Ishikawa (cell line): ENCODE results near the gene BMPR1B.

ENCODE experiments used
- CEBPB ChIP-seq: IDR thresholded peaks from 2 replicates; pipeline ENCODE4 v1.6.1; 2012
- CREB1 ChIP-seq: IDR thresholded peaks from 2 replicates; pipeline ENCODE4 v1.6.1; 2012; ENCODE audit warnings: low read depth
- EGR1 ChIP-seq: IDR thresholded peaks from 2 replicates; pipeline ENCODE4 v1.6.1; 2012
- EP300 ChIP-seq: IDR thresholded peaks from 2 replicates; pipeline ENCODE4 v1.6.1; 2012; ENCODE audit warnings: borderline replicate concordance
- FOXM1 ChIP-seq: IDR thresholded peaks from 2 replicates; pipeline ENCODE4 v1.6.1; 2012; ENCODE audit warnings: low read depth, borderline replicate concordance
- RAD21 ChIP-seq: IDR thresholded peaks from 2 replicates; pipeline ENCODE4 v1.6.1; 2012; ENCODE audit warnings: low read depth
- TCF12 ChIP-seq: IDR thresholded peaks from 2 replicates; pipeline ENCODE4 v1.6.1; 2012; ENCODE audit warnings: low read depth
- TEAD4 ChIP-seq: IDR thresholded peaks from 2 replicates; pipeline ENCODE4 v1.6.1; 2012
- YY1 ChIP-seq: IDR thresholded peaks from 2 replicates; pipeline ENCODE4 v1.6.1; 2012; ENCODE audit warnings: low read depth
- TF ChIP-seq, protein P1 (sequence below): IDR thresholded peaks from 2 replicates; pipeline ENCODE4 v1.6.1; 2012
- TF ChIP-seq, protein P2 (sequence below): IDR thresholded peaks from 2 replicates; pipeline ENCODE4 v1.6.1; 2012
- TF ChIP-seq, protein P3 (sequence below): IDR thresholded peaks from 2 replicates; pipeline ENCODE4 v1.6.1; 2012; ENCODE audit warnings: low read depth, mild to moderate bottlenecking

DNA sequence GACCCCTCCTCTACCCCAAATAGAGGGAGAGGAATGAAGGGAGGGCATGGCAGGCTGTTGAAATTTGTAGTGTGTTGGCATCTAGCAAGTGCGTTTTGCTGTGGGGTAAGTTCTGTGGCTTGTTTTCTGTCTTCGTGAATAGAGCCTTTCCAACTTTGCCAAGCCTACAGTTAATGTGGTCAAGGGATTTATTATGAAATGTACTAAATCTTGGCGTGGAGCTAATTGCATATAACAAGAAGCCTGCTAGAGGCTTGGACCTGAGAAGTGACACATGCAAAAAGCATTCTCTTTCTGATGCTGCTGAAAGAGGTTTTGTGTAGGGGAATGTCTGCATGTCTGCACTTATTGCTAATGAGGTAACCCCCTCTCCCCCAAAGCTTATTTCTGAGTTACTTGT is 132.2 kb downstream of the BMPR1B start:
- TF ChIP-seq EP300 (no peak), FOXM1 (no peak), CEBPB (no peak), CREB1 (no peak), EGR1 (no peak), YY1 (no peak), TCF12 (no peak), TEAD4 (no peak), RAD21 (no peak)
- TF ChIP-seq, protein P1, sequence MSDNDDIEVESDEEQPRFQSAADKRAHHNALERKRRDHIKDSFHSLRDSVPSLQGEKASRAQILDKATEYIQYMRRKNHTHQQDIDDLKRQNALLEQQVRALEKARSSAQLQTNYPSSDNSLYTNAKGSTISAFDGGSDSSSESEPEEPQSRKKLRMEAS: no peak
- TF ChIP-seq, protein P2, sequence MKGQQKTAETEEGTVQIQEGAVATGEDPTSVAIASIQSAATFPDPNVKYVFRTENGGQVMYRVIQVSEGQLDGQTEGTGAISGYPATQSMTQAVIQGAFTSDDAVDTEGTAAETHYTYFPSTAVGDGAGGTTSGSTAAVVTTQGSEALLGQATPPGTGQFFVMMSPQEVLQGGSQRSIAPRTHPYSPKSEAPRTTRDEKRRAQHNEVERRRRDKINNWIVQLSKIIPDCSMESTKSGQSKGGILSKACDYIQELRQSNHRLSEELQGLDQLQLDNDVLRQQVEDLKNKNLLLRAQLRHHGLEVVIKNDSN: no peak
- TF ChIP-seq, protein P3, sequence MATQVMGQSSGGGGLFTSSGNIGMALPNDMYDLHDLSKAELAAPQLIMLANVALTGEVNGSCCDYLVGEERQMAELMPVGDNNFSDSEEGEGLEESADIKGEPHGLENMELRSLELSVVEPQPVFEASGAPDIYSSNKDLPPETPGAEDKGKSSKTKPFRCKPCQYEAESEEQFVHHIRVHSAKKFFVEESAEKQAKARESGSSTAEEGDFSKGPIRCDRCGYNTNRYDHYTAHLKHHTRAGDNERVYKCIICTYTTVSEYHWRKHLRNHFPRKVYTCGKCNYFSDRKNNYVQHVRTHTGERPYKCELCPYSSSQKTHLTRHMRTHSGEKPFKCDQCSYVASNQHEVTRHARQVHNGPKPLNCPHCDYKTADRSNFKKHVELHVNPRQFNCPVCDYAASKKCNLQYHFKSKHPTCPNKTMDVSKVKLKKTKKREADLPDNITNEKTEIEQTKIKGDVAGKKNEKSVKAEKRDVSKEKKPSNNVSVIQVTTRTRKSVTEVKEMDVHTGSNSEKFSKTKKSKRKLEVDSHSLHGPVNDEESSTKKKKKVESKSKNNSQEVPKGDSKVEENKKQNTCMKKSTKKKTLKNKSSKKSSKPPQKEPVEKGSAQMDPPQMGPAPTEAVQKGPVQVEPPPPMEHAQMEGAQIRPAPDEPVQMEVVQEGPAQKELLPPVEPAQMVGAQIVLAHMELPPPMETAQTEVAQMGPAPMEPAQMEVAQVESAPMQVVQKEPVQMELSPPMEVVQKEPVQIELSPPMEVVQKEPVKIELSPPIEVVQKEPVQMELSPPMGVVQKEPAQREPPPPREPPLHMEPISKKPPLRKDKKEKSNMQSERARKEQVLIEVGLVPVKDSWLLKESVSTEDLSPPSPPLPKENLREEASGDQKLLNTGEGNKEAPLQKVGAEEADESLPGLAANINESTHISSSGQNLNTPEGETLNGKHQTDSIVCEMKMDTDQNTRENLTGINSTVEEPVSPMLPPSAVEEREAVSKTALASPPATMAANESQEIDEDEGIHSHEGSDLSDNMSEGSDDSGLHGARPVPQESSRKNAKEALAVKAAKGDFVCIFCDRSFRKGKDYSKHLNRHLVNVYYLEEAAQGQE: no peak
